Duodenal mucosa (tissue), 2 donors: ENCODE results near the gene ZFAND3.
"Not testable (repeated sequence)": the region's sequence is repeated elsewhere in the genome, so short reads cannot be mapped to it uniquely, and the experiment has no call there.

ENCODE experiments used
- H3K27ac ChIP-seq: one replicate; pipeline ENCODE4 v1.7.0; 2013; ENCODE audit warnings: low read depth, low read length
- H3K27me3 ChIP-seq, 2 donors: one replicate each; pipeline ENCODE4 v1.7.0; 2013; ENCODE audit warnings: low read length in 2 of 2, control low read depth in 1 of 2; ENCODE audit not compliant: insufficient read depth in 2 of 2, control insufficient read depth in 1 of 2
- H3K36me3 ChIP-seq, 2 donors: one replicate each; pipeline ENCODE4 v1.7.0; 2013; ENCODE audit warnings: low read length in 2 of 2, control low read depth in 1 of 2; ENCODE audit not compliant: insufficient read depth in 2 of 2, control insufficient read depth in 1 of 2
- H3K4me1 ChIP-seq, 2 donors: one replicate each; pipeline ENCODE4 v1.7.0; 2013; ENCODE audit warnings: low read length in 2 of 2, control low read depth in 1 of 2; ENCODE audit not compliant: insufficient read depth in 2 of 2, control insufficient read depth in 1 of 2
- H3K4me3 ChIP-seq, 2 donors: one replicate each; pipeline ENCODE4 v1.7.0; 2013; ENCODE audit warnings: low read length in 2 of 2, low read depth in 1 of 2
- H3K9ac ChIP-seq, 2 donors: one replicate each; pipeline ENCODE4 v1.7.0; 2013; ENCODE audit warnings: low read length in 2 of 2, low read depth in 1 of 2
- H3K9me3 ChIP-seq, 2 donors: one replicate each; pipeline ENCODE4 v1.7.0; 2013; ENCODE audit warnings: low read length in 2 of 2, control low read depth in 1 of 2; ENCODE audit not compliant: control insufficient read depth in 1 of 2

Gene ZFAND3

GRCh38 chr6:38047562-38047961 lies 228.0 kb downstream of the ZFAND3 start:
- Histone ChIP-seq H3K4me3 (no peak overlapping the region), H3K36me3 (no peaks in the 10 kb centered on the region), H3K4me1 (no peaks in the 10 kb centered on the region), H3K27ac (no peak overlapping the region), H3K27me3 (no peaks in the 10 kb centered on the region), H3K9ac (no peak overlapping the region), H3K9me3 (no peaks in the 10 kb centered on the region)

- H3K27ac ChIP-seq, H3K36me3 ChIP-seq, H3K27me3 ChIP-seq, H3K4me3 ChIP-seq, H3K9me3 ChIP-seq, H3K9ac ChIP-seq, H3K4me1 ChIP-seq: not testable (repeated sequence)
Observed at GRCh38 chr6:38049861-38050397, 230.4 kb downstream of the ZFAND3 start.

GRCh38 chr6:38051819-38052434 lies 232.4 kb downstream of the ZFAND3 start:
- no peaks in the 10 kb centered on the region for H3K27me3 ChIP-seq

GRCh38 chr6:38054527-38055202 lies 235.1 kb downstream of the ZFAND3 start:
- no peak overlapping the region for H3K4me3 ChIP-seq
- H3K27ac ChIP-seq: no peak overlapping the region
- H3K27me3 ChIP-seq: no peaks in the 10 kb centered on the region
- no peaks in the 10 kb centered on the region for H3K36me3 ChIP-seq
- peaks cover 0 to 4% of the 10 kb centered on the region in 2 donors for H3K4me1 ChIP-seq
- no peaks in the 10 kb centered on the region for H3K9me3 ChIP-seq
- H3K9ac ChIP-seq: no peak overlapping the region

More at GRCh38 chr6:38051819-38052434, 232.4 kb downstream of the ZFAND3 start:
- peaks cover 0 to 4% of the 10 kb centered on the region in 2 donors for H3K4me1 ChIP-seq
- no peaks in the 10 kb centered on the region for H3K36me3 ChIP-seq
- H3K9me3 ChIP-seq: no peaks in the 10 kb centered on the region
- no peak overlapping the region for H3K4me3 ChIP-seq
- H3K9ac ChIP-seq: no peak overlapping the region
- H3K27ac ChIP-seq: no peak overlapping the region

GRCh38 chr6:38055203-38055589 lies 235.7 kb downstream of the ZFAND3 start:
- Histone ChIP-seq H3K4me3 (no peak overlapping the region), H3K27ac (no peak overlapping the region), H3K36me3 (no peaks in the 10 kb centered on the region), H3K4me1 (peaks cover 0 to 4% of the 10 kb centered on the region in 2 donors), H3K9me3 (no peaks in the 10 kb centered on the region), H3K27me3 (no peaks in the 10 kb centered on the region), H3K9ac (no peak overlapping the region)

- Histone ChIP-seq H3K9ac (no peak overlapping the region), H3K4me1 (peaks cover 0 to 4% of the 10 kb centered on the region in 2 donors), H3K27me3 (no peaks in the 10 kb centered on the region), H3K9me3 (no peaks in the 10 kb centered on the region), H3K4me3 (no peak overlapping the region), H3K27ac (no peak overlapping the region), H3K36me3 (no peaks in the 10 kb centered on the region)
Observed at GRCh38 chr6:38056361-38056760, 236.8 kb downstream of the ZFAND3 start.

- Histone ChIP-seq H3K4me3 (no peak overlapping the region), H3K4me1 (peaks cover 0 to 4% of the 10 kb centered on the region in 2 donors), H3K9me3 (no peaks in the 10 kb centered on the region), H3K27ac (no peak overlapping the region), H3K9ac (no peak overlapping the region), H3K36me3 (peaks cover 9 to 14% of the 10 kb centered on the region in 2 donors), H3K27me3 (no peaks in the 10 kb centered on the region)
Observed at GRCh38 chr6:38057994-38058393, 238.5 kb downstream of the ZFAND3 start.

- Histone ChIP-seq H3K4me1 (no peaks in the 10 kb centered on the region), H3K9ac (no peak overlapping the region), H3K27me3 (no peaks in the 10 kb centered on the region), H3K9me3 (no peaks in the 10 kb centered on the region), H3K4me3 (no peak overlapping the region), H3K27ac (no peak overlapping the region), H3K36me3 (peaks cover 13 to 25% of the 10 kb centered on the region in 2 donors)
Observed at GRCh38 chr6:38062066-38062465, 242.5 kb downstream of the ZFAND3 start.

- Histone ChIP-seq H3K9me3 (no peaks in the 10 kb centered on the region), H3K27me3 (no peaks in the 10 kb centered on the region)
Observed at GRCh38 chr6:38063973-38064372, 244.4 kb downstream of the ZFAND3 start.

GRCh38 chr6:38064431-38064830 lies 244.9 kb downstream of the ZFAND3 start:
- H3K4me3 ChIP-seq: no peak overlapping the region
- no peaks in the 10 kb centered on the region for H3K4me1 ChIP-seq
- peaks cover 13 to 25% of the 10 kb centered on the region in 2 donors for H3K36me3 ChIP-seq
- no peak overlapping the region for H3K9ac ChIP-seq
- no peaks in the 10 kb centered on the region for H3K27me3 ChIP-seq
- no peaks in the 10 kb centered on the region for H3K9me3 ChIP-seq
- no peak overlapping the region for H3K27ac ChIP-seq

More at GRCh38 chr6:38063973-38064372, 244.4 kb downstream of the ZFAND3 start:
- Histone ChIP-seq H3K4me1 (no peaks in the 10 kb centered on the region), H3K9ac (no peak overlapping the region), H3K27ac (no peak overlapping the region), H3K36me3 (peaks cover 13 to 25% of the 10 kb centered on the region in 2 donors), H3K4me3 (no peak overlapping the region)
